H9 (cell line): Measurements from ENCODE around the gene RILPL1. TPM values are rescaled to one million over a fixed set of nuclear protein-coding genes. Genes with fewer than 3 reads are reported as not detected.

Source experiments
- DNase-seq: peaks from one replicate; pipeline ENCODE4 v3.0.0-alpha.2; 2017
- H2AFZ ChIP-seq: one replicate; pipeline ENCODE4 v1.6.1; 2013; ENCODE audit warnings: mild to moderate bottlenecking, low read length, control low read depth, moderate library complexity
- H2AK5ac ChIP-seq: 2 replicates; pipeline ENCODE4 v1.6.1; 2013; ENCODE audit warnings: low read length, control low read depth, mixed read lengths; ENCODE audit not compliant: insufficient read length
- H2BK120ac ChIP-seq: one replicate; pipeline ENCODE4 v1.6.1; 2013; ENCODE audit warnings: low read depth, mild to moderate bottlenecking, low read length, control low read depth, inconsistent platforms; ENCODE audit not compliant: poor library complexity, severe bottlenecking
- H2BK12ac ChIP-seq: 2 replicates; pipeline ENCODE4 v1.6.1; 2013; ENCODE audit warnings: low read length, control low read depth, mixed read lengths, low read depth; ENCODE audit not compliant: insufficient read length
- H2BK15ac ChIP-seq: 2 replicates; pipeline ENCODE4 v1.6.1; 2013; ENCODE audit warnings: low read depth, low read length, control low read depth
- H2BK20ac ChIP-seq: one replicate; pipeline ENCODE4 v1.6.1; 2013; ENCODE audit warnings: low read depth, mild to moderate bottlenecking, low read length, control low read depth, inconsistent platforms; ENCODE audit not compliant: poor library complexity, severe bottlenecking
- H2BK5ac ChIP-seq: 2 replicates; pipeline ENCODE4 v1.6.1; 2013; ENCODE audit warnings: low read length, control low read depth, mixed read lengths; ENCODE audit not compliant: insufficient read length
- H3K14ac ChIP-seq: 2 replicates; pipeline ENCODE4 v1.6.1; 2013; ENCODE audit warnings: low read length, control low read depth; ENCODE audit not compliant: insufficient read depth
- H3K18ac ChIP-seq: 2 replicates; pipeline ENCODE4 v1.6.1; 2013; ENCODE audit warnings: low read depth, mild to moderate bottlenecking, mixed read lengths, low read length, control low read depth; ENCODE audit not compliant: insufficient read length
- H3K23ac ChIP-seq: 2 replicates; pipeline ENCODE4 v1.6.1; 2013; ENCODE audit warnings: low read length, control low read depth, mixed read lengths, low read depth; ENCODE audit not compliant: insufficient read length
- H3K23me2 ChIP-seq: 2 replicates; pipeline ENCODE4 v1.6.1; 2013; ENCODE audit warnings: low read depth, mild to moderate bottlenecking, mixed read lengths, low read length, control low read depth; ENCODE audit not compliant: insufficient read length, poor library complexity, severe bottlenecking
- H3K27ac ChIP-seq: 2 replicates; pipeline ENCODE4 v1.5.1; 2013; ENCODE audit warnings: low read length, control low read depth, mixed read lengths, low read depth; ENCODE audit not compliant: insufficient read length
- H3K27me3 ChIP-seq: 2 replicates; pipeline ENCODE4 v1.6.1; 2013; ENCODE audit warnings: low read length, control low read depth, inconsistent platforms; ENCODE audit not compliant: insufficient read depth
- H3K4ac ChIP-seq: 2 replicates; pipeline ENCODE4 v1.6.1; 2013; ENCODE audit warnings: low read depth, mild to moderate bottlenecking, control low read depth, inconsistent platforms, low read length, moderate library complexity
- H3K4me1 ChIP-seq: 2 replicates; pipeline ENCODE4 v1.6.1; 2013; ENCODE audit warnings: low read length, control low read depth, inconsistent platforms; ENCODE audit not compliant: insufficient read depth
- H3K4me2 ChIP-seq: 2 replicates; pipeline ENCODE4 v1.6.1; 2013; ENCODE audit warnings: low read length, control low read depth, mixed read lengths; ENCODE audit not compliant: insufficient read length, insufficient read depth
- H3K56ac ChIP-seq: 2 replicates; pipeline ENCODE4 v1.6.1; 2013; ENCODE audit warnings: low read depth, mild to moderate bottlenecking, mixed read lengths, low read length, control low read depth; ENCODE audit not compliant: insufficient read length
- H3K79me1 ChIP-seq: 2 replicates; pipeline ENCODE4 v1.6.1; 2013; ENCODE audit warnings: low read depth, mild to moderate bottlenecking, moderate library complexity, low read length, control low read depth, inconsistent platforms; ENCODE audit not compliant: insufficient read depth, poor library complexity, severe bottlenecking
- H3K79me2 ChIP-seq: 2 replicates; pipeline ENCODE4 v1.6.1; 2013; ENCODE audit warnings: low read length, control low read depth, inconsistent platforms; ENCODE audit not compliant: insufficient read depth
- H3K9ac ChIP-seq: 2 replicates; pipeline ENCODE4 v1.6.1; 2013; ENCODE audit warnings: low read length, control low read depth, mixed read lengths; ENCODE audit not compliant: insufficient read length; ENCODE audit errors: extremely low read depth
- H3K9me3 ChIP-seq: one replicate; pipeline ENCODE4 v1.6.1; 2013; ENCODE audit warnings: low read depth, low read length, inconsistent platforms; ENCODE audit not compliant: control insufficient read depth
- H3T11ph ChIP-seq: one replicate; pipeline ENCODE4 v1.6.1; 2013; ENCODE audit warnings: mild to moderate bottlenecking, low read length, control low read depth, inconsistent platforms
- H4K20me1 ChIP-seq: one replicate; pipeline ENCODE4 v1.6.1; 2013; ENCODE audit not compliant: control insufficient read depth, insufficient read length, insufficient read depth
- H4K5ac ChIP-seq: 2 replicates; pipeline ENCODE4 v1.6.1; 2013; ENCODE audit warnings: low read depth, mild to moderate bottlenecking, mixed read lengths, low read length, control low read depth; ENCODE audit not compliant: insufficient read length
- H4K8ac ChIP-seq: replicated peaks from 2 replicates; pipeline ENCODE4 v1.6.1; 2013; ENCODE audit warnings: low read length, control low read depth, mixed read lengths, low read depth; ENCODE audit not compliant: insufficient read length
- H4K91ac ChIP-seq: 2 replicates; pipeline ENCODE4 v1.6.1; 2013; ENCODE audit warnings: low read depth, mild to moderate bottlenecking, moderate library complexity, mixed read lengths, low read length, control low read depth; ENCODE audit not compliant: insufficient read length
- H3K27ac Mint-ChIP-seq, 3 experiments: 2 replicates in 2 of 3; 3 replicates in 1 of 3; pipeline ENCODE4 v1.8.0; 2020 to 2021; ENCODE audit warnings: mixed read lengths in 3 of 3, mild to moderate bottlenecking in 1 of 3, moderate library complexity in 1 of 3
- H3K27me3 Mint-ChIP-seq: 2 replicates; pipeline ENCODE4 v1.8.0; 2021; ENCODE audit warnings: low read depth, mild to moderate bottlenecking, moderate library complexity, mixed read lengths
- H3K36me3 Mint-ChIP-seq, 3 experiments: 2 replicates in 2 of 3; 3 replicates in 1 of 3; pipeline ENCODE4 v1.8.0; 2020 to 2021; ENCODE audit warnings: low read depth in 3 of 3, mixed read lengths in 3 of 3; ENCODE audit not compliant: insufficient read depth in 1 of 3
- H3K4me1 Mint-ChIP-seq, 2 experiments: 2 replicates each; pipeline ENCODE4 v1.8.0; 2020; ENCODE audit warnings: mixed read lengths in 2 of 2
- H3K4me3 Mint-ChIP-seq, 2 experiments: 2 replicates in 1 of 2; 3 replicates in 1 of 2; pipeline ENCODE4 v1.8.0; 2020 to 2021; ENCODE audit warnings: mild to moderate bottlenecking in 2 of 2, mixed read lengths in 2 of 2, moderate library complexity in 1 of 2
- H3K9me3 Mint-ChIP-seq, 2 experiments: 2 replicates in 1 of 2; 3 replicates in 1 of 2; pipeline ENCODE4 v1.8.0; 2020; ENCODE audit warnings: mild to moderate bottlenecking in 2 of 2, mixed read lengths in 2 of 2, moderate library complexity in 1 of 2
- CTCF ChIP-seq: fragments of 200-600 bp; sonication (generic); conservative IDR thresholded peaks from 3 replicates; pipeline ENCODE4 v1.8.0; 2021; ENCODE audit warnings: antibody characterized with exemption, mild to moderate bottlenecking
- WGBS: extraction: QIAGEN DNeasy Blood & Tissue Kit; methylation state at CpG from one replicate; pipeline ENCODE4 v1.1.7; 2013; ENCODE audit warnings: missing lambda C conversion rate, low lambda C conversion rate, mixed read lengths; ENCODE audit not compliant: insufficient read length; ENCODE audit errors: extremely low coverage; 5-methylcytosine and 5-hydroxymethylcytosine counted together
- total RNA-seq: library from RNA; stranded (reverse); gene quantifications from 2 replicates; pipeline ENCODE4 v1.2.1, GENCODE V29; 2021

RILPL1 gene
- total RNA-seq, 1 experiment from 2014 or later, result 8.1 TPM

- H3K4me3 Mint-ChIP-seq, result no peak overlapping the region
- Histone ChIP-seq H3K79me2 (no peaks in the 10 kb centered on the region), H2BK12ac (no peak overlapping the region), H3K4ac (no peak overlapping the region), H3K18ac (no peak overlapping the region), H4K5ac (no peak overlapping the region), H3K4me2 (no peak overlapping the region), H2BK20ac (no peak overlapping the region), H2BK5ac (no peak overlapping the region), H2AFZ (no peak overlapping the region), H3T11ph (no peak overlapping the region), H3K23ac (no peak overlapping the region), H3K79me1 (no peaks in the 10 kb centered on the region), H4K91ac (no peak overlapping the region), H3K4me1 (no peaks in the 10 kb centered on the region), H3K27ac (no peak overlapping the region), H4K20me1 (no peaks in the 10 kb centered on the region), H2BK120ac (no peak overlapping the region), H2AK5ac (no peak overlapping the region), H2BK15ac (no peak overlapping the region), H3K9me3 (no peaks in the 10 kb centered on the region), H3K27me3 (no peaks in the 10 kb centered on the region), H3K14ac (no peak overlapping the region), H3K56ac (no peak overlapping the region), H4K8ac (no peak overlapping the region), H3K9ac (no peak overlapping the region), H3K23me2 (no peaks in the 10 kb centered on the region)
- no peak for DNase-seq
- H3K27ac Mint-ChIP-seq, result no peak overlapping the region
- H3K9me3 Mint-ChIP-seq, result no peaks in the 10 kb centered on the region
- TF ChIP-seq CTCF, result no peak
- peaks cover 2 to 28% (median 24%) of the 10 kb centered on the region in 3 experiments; a peak in 5 of 7 replicates for H3K36me3 Mint-ChIP-seq
- no CpG with 5 or more reads among the region's 1 CpG for WGBS
- H3K4me1 Mint-ChIP-seq, result no peaks in the 10 kb centered on the region
- H3K27me3 Mint-ChIP-seq, result no peaks in the 10 kb centered on the region
These were observed 64.7 kb downstream of the RILPL1 start for GRCh38 chr12:123468786-123469185.
